K562 (cell line): ENCODE results near the gene PATL1. TPM values are rescaled to one million over a fixed set of nuclear protein-coding genes. Genes with fewer than 3 reads are reported as not detected.
A peak's percentile ranks its signal among the peaks of the same experiment; 100 is the strongest.

Experiments used
- BRF1 ChIP-seq: IDR thresholded peaks from 3 replicates; pipeline ENCODE4 v1.6.1; 2011; ENCODE audit warnings: borderline replicate concordance, mild to moderate bottlenecking; ENCODE audit not compliant: insufficient read length; ENCODE audit errors: extremely low read depth
- CBX8 ChIP-seq: fragments of 200-600 bp; sonication (generic); IDR thresholded peaks from 2 replicates; pipeline ENCODE4 v1.6.1; 2012; ENCODE audit warnings: borderline replicate concordance, mixed run types, low read depth, mild to moderate bottlenecking, moderate library complexity, mixed read lengths, low read length, control low read depth, inconsistent platforms; ENCODE audit not compliant: poor library complexity, severe bottlenecking; ENCODE audit errors: extremely low read depth
- CEBPG ChIP-seq, 3 experiments: fragments of 200-800 bp in 1 of 3; sonication (Bioruptor generic) in 1 of 3; sonication (generic) in 1 of 3; formaldehyde crosslinking in 1 of 3; IDR thresholded peaks in 2 of 3; conservative IDR thresholded peaks in 1 of 3; 2 replicates each; pipeline versions ENCODE4 v1.6.1 to v1.8.0; 2016 to 2022; ENCODE audit warnings: missing compliant biosample characterization in 2 of 3, missing genetic modification characterization in 2 of 3, mild to moderate bottlenecking in 1 of 3, missing genetic modification reagents in 1 of 3
- DDX20 ChIP-seq: fragments of 450-650 bp; IDR thresholded peaks from 2 replicates; pipeline ENCODE4 v1.6.1; 2016; ENCODE audit warnings: missing genetic modification characterization, low read depth, mild to moderate bottlenecking, missing compliant biosample characterization, moderate library complexity
- FOXJ3 ChIP-seq: sonication (generic); formaldehyde crosslinking; IDR thresholded peaks from 2 replicates; pipeline ENCODE4 v1.4.0; 2020; ENCODE audit warnings: mild to moderate bottlenecking, missing genetic modification reagents
- GABPB2 ChIP-seq: fragments of 250-450 bp; sonication (Bioruptor Pico); conservative IDR thresholded peaks from 2 replicates; pipeline ENCODE4 v1.5.1; 2021; ENCODE audit warnings: mild to moderate bottlenecking
- HDAC6 ChIP-seq: IDR thresholded peaks from 2 replicates; pipeline ENCODE4 v1.6.1; 2012; ENCODE audit warnings: low read depth, mild to moderate bottlenecking, control low read depth, inconsistent platforms, low read length, moderate library complexity
- HEY1 ChIP-seq: fragments of 250-450 bp; sonication (Bioruptor Pico); IDR thresholded peaks from 2 replicates; pipeline ENCODE4 v1.5.0; 2020; ENCODE audit warnings: mild to moderate bottlenecking, moderate library complexity, borderline replicate concordance
- HMGN3 ChIP-seq: IDR thresholded peaks from 2 replicates; pipeline ENCODE4 v1.6.1; 2011; ENCODE audit warnings: borderline replicate concordance, low read depth, mild to moderate bottlenecking, mixed read lengths, low read length; ENCODE audit not compliant: insufficient read length; ENCODE audit errors: extremely low read depth
- MECOM ChIP-seq: fragments of 250-450 bp; sonication (Bioruptor Pico); IDR thresholded peaks from 2 replicates; pipeline ENCODE4 v1.8.0; 2022; ENCODE audit warnings: inconsistent platforms
- NCOA2 ChIP-seq, 2 experiments: fragments of 450-650 bp; IDR thresholded peaks; 2 replicates each; pipeline ENCODE4 v1.6.1; 2018; ENCODE audit warnings: mild to moderate bottlenecking in 2 of 2, moderate library complexity in 1 of 2; ENCODE audit not compliant: partially characterized antibody in 2 of 2
- NR2F6 ChIP-seq: fragments of 450-650 bp; formaldehyde crosslinking; IDR thresholded peaks from 2 replicates; pipeline ENCODE4 v1.4.0; 2020; ENCODE audit warnings: mild to moderate bottlenecking
- OTX1 ChIP-seq: fragments of 450-650 bp; formaldehyde crosslinking; IDR thresholded peaks from 2 replicates; pipeline ENCODE4 v1.4.0; 2022; ENCODE audit warnings: mild to moderate bottlenecking
- PHB ChIP-seq: fragments of 250-450 bp; sonication (Bioruptor Pico); IDR thresholded peaks from 2 replicates; pipeline ENCODE4 v1.5.0; 2021
- PHF21A ChIP-seq: fragments of 450-650 bp; IDR thresholded peaks from 2 replicates; pipeline ENCODE4 v1.6.1; 2017; ENCODE audit warnings: low read depth, borderline replicate concordance
- POLR3A ChIP-seq: IDR thresholded peaks from 2 replicates; pipeline ENCODE4 v1.6.1; 2011; ENCODE audit warnings: borderline replicate concordance, mild to moderate bottlenecking, moderate library complexity; ENCODE audit not compliant: insufficient read length, insufficient read depth; ENCODE audit errors: extremely low read depth
- PRPF4 ChIP-seq: fragments of 200-400 bp; formaldehyde crosslinking; IDR thresholded peaks from one replicate; pipeline ENCODE4 v1.6.1; 2017; ENCODE audit warnings: low read length, low read depth, mild to moderate bottlenecking; ENCODE audit not compliant: insufficient read depth, poor library complexity, severe bottlenecking
- RBM15 ChIP-seq: fragments of 200-400 bp; formaldehyde crosslinking; IDR thresholded peaks from 2 replicates; pipeline ENCODE4 v1.6.1; 2018; ENCODE audit warnings: mild to moderate bottlenecking, low read length, moderate library complexity; ENCODE audit not compliant: insufficient read depth
- SIN3A ChIP-seq, 2 experiments: fragments of 150-350 bp in 1 of 2; IDR thresholded peaks; 2 replicates each; pipeline ENCODE4 v1.6.1; 2011 to 2016; ENCODE audit warnings: borderline replicate concordance in 2 of 2, low read depth in 2 of 2, low read length in 2 of 2, mild to moderate bottlenecking in 2 of 2, moderate library complexity in 2 of 2; ENCODE audit not compliant: control insufficient read depth in 1 of 2
- SPI1 ChIP-seq: IDR thresholded peaks from 2 replicates; pipeline ENCODE4 v1.6.1; 2011; ENCODE audit warnings: low read depth, low read length, control low read depth, borderline replicate concordance
- TCF7L2 ChIP-seq: fragments of 150-350 bp; IDR thresholded peaks from 2 replicates; pipeline ENCODE4 v1.6.1; 2016; ENCODE audit warnings: low read depth, mild to moderate bottlenecking, low read length, moderate library complexity
- TEAD4 ChIP-seq, 2 experiments: sonication (generic) in 1 of 2; formaldehyde crosslinking in 1 of 2; IDR thresholded peaks; 2 replicates each; pipeline versions ENCODE4 v1.6.1 to v1.8.0; 2012 to 2022; ENCODE audit warnings: borderline replicate concordance in 1 of 2, inconsistent platforms in 1 of 2, low read length in 1 of 2, mild to moderate bottlenecking in 1 of 2, missing genetic modification reagents in 1 of 2
- U2AF2 ChIP-seq: fragments of 200-400 bp; formaldehyde crosslinking; optimal IDR thresholded peaks from 2 replicates; pipeline ENCODE3; 2017; ENCODE audit warnings: low read depth, mild to moderate bottlenecking, low read length
- ZFPM2 ChIP-seq: fragments of 250-450 bp; sonication (Bioruptor Pico); IDR thresholded peaks from 2 replicates; pipeline ENCODE4 v1.5.1; 2022; ENCODE audit warnings: mild to moderate bottlenecking
- ZNF175 ChIP-seq: fragments of 200-800 bp; sonication (Bioruptor generic); IDR thresholded peaks from 2 replicates; pipeline ENCODE4 v1.6.1; 2016; ENCODE audit warnings: low read depth, mild to moderate bottlenecking, missing genetic modification characterization, missing compliant biosample characterization
- ZNF23 ChIP-seq: fragments of 250-450 bp; sonication (Bioruptor Pico); IDR thresholded peaks from 2 replicates; pipeline ENCODE4 v1.4.0; 2020; ENCODE audit warnings: mild to moderate bottlenecking
- ZNF232 ChIP-seq: sonication (generic); formaldehyde crosslinking; IDR thresholded peaks from 2 replicates; pipeline ENCODE4 v1.8.0; 2022; ENCODE audit warnings: mild to moderate bottlenecking, missing genetic modification reagents
- ZNF282 ChIP-seq: sonication (generic); formaldehyde crosslinking; IDR thresholded peaks from 2 replicates; pipeline ENCODE4 v1.8.1; 2023; ENCODE audit warnings: missing genetic modification reagents
- ZNF311 ChIP-seq: fragments of 250-450 bp; sonication (Bioruptor Pico); IDR thresholded peaks from 2 replicates; pipeline ENCODE4 v1.4.0; 2020; ENCODE audit warnings: mild to moderate bottlenecking, moderate library complexity
- ZNF695 ChIP-seq: fragments of 450-650 bp; formaldehyde crosslinking; IDR thresholded peaks from 2 replicates; pipeline ENCODE4 v1.4.0; 2020; ENCODE audit warnings: mild to moderate bottlenecking, moderate library complexity
- polyA plus RNA-seq, 8 experiments: library from polyadenylated mRNA; depleted of rRNA in 4 of 8; stranded (reverse) in 5 of 8; unstranded in 3 of 8; fragments of >200 nt; fragmentation: Nextera tagmentation in 2 of 8; fragmentation: Illumina TruSeq in 1 of 8; extraction: Ambion mirVana in 2 of 8; extraction: Trizol in 1 of 8; gene quantifications; 2 replicates each; pipeline versions ENCODE4 v1.2.1 to v1.2.3, GENCODE V29; 2011 to 2014; ENCODE audit warnings: inconsistent platforms in 1 of 8, missing spikeins in 1 of 8
- total RNA-seq, 7 experiments: library from RNA; depleted of rRNA in 6 of 7; stranded (reverse); fragments of >200 nt in 6 of 7; fragmentation: Illumina TruSeq in 2 of 7; extraction: Trizol in 2 of 7; gene quantifications; 2 replicates each; pipeline versions ENCODE4 v1.2.1 to v1.2.3, GENCODE V29; 2011 to 2021; ENCODE audit warnings: low replicate concordance in 1 of 7

The PATL1 gene
- total and polyA plus RNA-seq, 9 of the 15 experiments (the other 6 are each of a cell fraction or from before 2014, with no cell fraction given): 3.2 to 48.0 (median 16.4) TPM

DNA sequence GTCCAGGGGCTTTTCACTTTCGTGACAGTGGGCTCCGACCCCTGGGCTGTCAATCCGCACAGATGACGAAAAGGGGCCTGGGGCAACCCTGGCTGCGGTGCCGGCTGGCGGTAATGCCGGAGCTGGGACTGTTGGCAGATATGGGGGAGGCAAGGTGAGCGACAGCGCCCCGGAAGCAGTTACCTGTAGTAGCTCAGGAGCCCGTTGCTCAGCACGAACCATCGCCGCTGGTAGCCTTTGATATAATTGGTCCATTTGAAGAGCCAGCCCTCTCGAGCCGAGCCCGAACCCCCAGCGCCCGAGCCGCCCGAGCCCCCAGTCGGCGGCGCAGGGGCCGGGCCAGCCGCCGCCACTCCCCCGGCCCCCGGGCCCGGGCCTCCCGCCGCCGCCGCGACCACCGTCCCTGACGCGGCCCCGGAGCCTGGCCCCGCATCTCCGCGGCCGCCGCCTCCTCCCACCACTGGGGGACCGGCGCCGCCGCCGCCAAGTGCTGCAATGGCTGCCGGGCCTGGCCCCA, 53.7 kb downstream of the PATL1 start (continued):
- TF ChIP-seq CEBPG (CRISPR knock-in tag; IDR thresholded peaks at IDR 0.05) (peak; percentile 48), CEBPG (tag; conservative IDR thresholded peaks at IDR 0.05 in 1 of 2, IDR thresholded peaks at IDR 0.05 in 1 of 2) (no peak), ZNF175 (CRISPR knock-in tag) (no peak), CBX8 (no peak), OTX1 (CRISPR knock-in tag) (no peak), PRPF4 (no peak), ZNF695 (CRISPR knock-in tag) (no peak), ZFPM2 (no peak), DDX20 (tag) (no peak), RBM15 (no peak), TEAD4 (IDR thresholded peaks at IDR 0.05; ENCODE audit: low read length) (no peak), TEAD4 (CRISPR knock-in tag; IDR thresholded peaks at IDR 0.05; ENCODE audit: borderline replicate concordance) (no peak), ZNF282 (CRISPR knock-in tag) (no peak), BRF1 (no peak), GABPB2 (CRISPR knock-in tag) (no peak), HDAC6 (no peak), HMGN3 (no peak), POLR3A (no peak), ZNF23 (no peak), SIN3A (IDR thresholded peaks at IDR 0.05; ENCODE audit: borderline replicate concordance in 2 of 2, control insufficient read depth in 1 of 2, low read depth in 2 of 2, low read length in 2 of 2) (peak in 1 of 2 experiments; percentile 55; a peak in 1 of 4 replicates), PHB (CRISPR knock-in tag) (no peak), NCOA2 (IDR thresholded peaks at IDR 0.05; ENCODE audit: partially characterized antibody in 2 of 2) (no peak), ZNF232 (CRISPR knock-in tag) (no peak), SPI1 (no peak), NR2F6 (CRISPR knock-in tag) (no peak), PHF21A (no peak), HEY1 (CRISPR knock-in tag) (no peak), TCF7L2 (no peak), MECOM (CRISPR knock-in tag) (no peak), U2AF2 (no peak), FOXJ3 (no peak), ZNF311 (CRISPR knock-in tag) (no peak)
